Mammary epithelial cell (primary cell): ENCODE data around the gene FIGN.

ENCODE experiments used
- EZH2 ChIP-seq: IDR thresholded peaks from 2 replicates; pipeline ENCODE4 v1.6.1; 2012; ENCODE audit warnings: low read length, inconsistent platforms, borderline replicate concordance
- TF ChIP-seq, protein P1 (sequence below), 2 donors: IDR thresholded peaks in 1 of 2; conservative IDR thresholded peaks in 1 of 2; 2 replicates each; pipeline ENCODE4 v1.5.1; 2011 to 2012; ENCODE audit warnings: inconsistent platforms in 2 of 2, low read length in 2 of 2, mild to moderate bottlenecking in 2 of 2, control low read depth in 1 of 2, low read depth in 1 of 2; ENCODE audit not compliant: insufficient read depth in 1 of 2; ENCODE audit errors: extremely low read depth in 1 of 2

DNA sequence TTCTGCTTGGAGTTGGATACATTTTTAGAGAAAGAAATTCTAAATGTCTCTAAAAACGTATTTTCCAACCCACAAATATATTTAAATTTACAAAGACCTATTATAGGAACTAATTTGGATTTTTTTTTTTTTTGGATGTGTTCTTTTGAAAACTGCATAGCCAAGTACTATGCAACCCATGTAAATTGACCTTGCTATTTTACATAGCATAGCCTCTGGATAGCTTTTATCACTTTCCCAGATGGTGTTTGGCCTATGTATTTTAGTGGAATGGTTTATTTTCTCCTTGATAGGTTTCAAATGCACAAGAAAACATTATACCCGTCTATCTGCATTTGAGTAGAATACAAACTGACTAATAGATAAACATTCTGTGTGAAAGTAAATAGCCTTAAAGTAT lies 130.0 kb downstream of the FIGN start:
- TF ChIP-seq, protein P1, sequence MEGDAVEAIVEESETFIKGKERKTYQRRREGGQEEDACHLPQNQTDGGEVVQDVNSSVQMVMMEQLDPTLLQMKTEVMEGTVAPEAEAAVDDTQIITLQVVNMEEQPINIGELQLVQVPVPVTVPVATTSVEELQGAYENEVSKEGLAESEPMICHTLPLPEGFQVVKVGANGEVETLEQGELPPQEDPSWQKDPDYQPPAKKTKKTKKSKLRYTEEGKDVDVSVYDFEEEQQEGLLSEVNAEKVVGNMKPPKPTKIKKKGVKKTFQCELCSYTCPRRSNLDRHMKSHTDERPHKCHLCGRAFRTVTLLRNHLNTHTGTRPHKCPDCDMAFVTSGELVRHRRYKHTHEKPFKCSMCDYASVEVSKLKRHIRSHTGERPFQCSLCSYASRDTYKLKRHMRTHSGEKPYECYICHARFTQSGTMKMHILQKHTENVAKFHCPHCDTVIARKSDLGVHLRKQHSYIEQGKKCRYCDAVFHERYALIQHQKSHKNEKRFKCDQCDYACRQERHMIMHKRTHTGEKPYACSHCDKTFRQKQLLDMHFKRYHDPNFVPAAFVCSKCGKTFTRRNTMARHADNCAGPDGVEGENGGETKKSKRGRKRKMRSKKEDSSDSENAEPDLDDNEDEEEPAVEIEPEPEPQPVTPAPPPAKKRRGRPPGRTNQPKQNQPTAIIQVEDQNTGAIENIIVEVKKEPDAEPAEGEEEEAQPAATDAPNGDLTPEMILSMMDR (conservative IDR thresholded peaks at IDR 0.05 in 1 of 2, IDR thresholded peaks at IDR 0.05 in 1 of 2; ENCODE audit: extremely low read depth in 1 of 2, insufficient read depth in 1 of 2, low read depth in 1 of 2, low read length in 2 of 2) = no peak
- no peak for TF ChIP-seq EZH2
